ENCODE measurements around the gene RASD2. TPM values are rescaled to one million over a fixed set of nuclear protein-coding genes. Genes with fewer than 3 reads are reported as not detected.
A peak's percentile ranks its signal among the peaks of the same experiment; 100 is the strongest.

Gene RASD2
- total RNA-seq, 2 donors from 2014 or later: 5.8 to 13.0 TPM

- no peak for DNase-seq (ENCODE audit: low spot score)
- intact Hi-C loops (cut with DNase I): no loop called here
These were observed 51.9 kb downstream of the RASD2 start for GRCh38 chr22:35592418-35592967.

DNA sequence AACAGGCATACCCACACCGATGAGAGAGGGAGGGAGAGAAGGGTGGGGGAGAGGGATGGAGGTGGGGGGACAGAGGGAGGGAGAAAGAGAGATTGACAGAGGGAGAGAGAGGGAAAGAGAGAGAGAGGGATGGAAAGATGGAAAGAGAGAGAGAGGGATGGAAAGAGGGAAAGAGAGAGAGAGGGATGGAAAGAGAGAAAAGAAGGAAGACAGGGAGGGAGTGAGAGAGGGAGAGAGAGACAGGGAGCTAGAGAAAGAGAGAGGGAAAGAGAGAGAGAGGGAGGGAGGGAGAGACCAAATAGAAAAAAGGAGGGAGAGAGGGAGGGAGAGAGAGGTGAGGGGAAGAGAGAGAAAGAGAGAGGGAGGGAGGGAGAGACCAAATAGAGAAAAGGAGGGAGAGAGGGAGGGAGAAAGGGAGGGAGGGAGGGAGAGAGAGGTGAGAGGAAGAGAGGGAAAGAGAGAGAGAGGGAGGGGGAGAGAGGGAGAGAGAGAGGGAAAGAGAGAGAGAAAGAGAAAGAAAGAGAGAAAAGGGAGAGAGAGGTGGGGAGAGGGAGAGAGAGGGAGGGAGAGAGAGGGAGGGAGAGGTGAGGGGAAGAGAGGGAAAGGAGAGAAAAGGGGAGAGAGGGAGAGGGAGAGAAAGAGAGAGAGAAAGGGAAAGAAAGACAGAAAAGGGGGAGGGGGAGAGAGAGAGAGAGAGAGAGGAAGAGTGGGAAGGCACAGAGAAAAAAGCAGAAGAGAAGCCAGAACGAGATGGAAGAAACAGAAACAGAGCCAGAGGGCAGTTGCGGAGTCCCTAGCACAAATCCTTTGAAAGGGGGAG is 52.6 kb downstream of the RASD2 start:
- intact Hi-C loops (cut with DNase I): no loop called here
- no peak for DNase-seq (ENCODE audit: low spot score)

- no peak for DNase-seq (ENCODE audit: low spot score)
- intact Hi-C loops (cut with DNase I): no loop called here
These were observed 53.4 kb downstream of the RASD2 start for GRCh38 chr22:35593891-35594470.

DNA sequence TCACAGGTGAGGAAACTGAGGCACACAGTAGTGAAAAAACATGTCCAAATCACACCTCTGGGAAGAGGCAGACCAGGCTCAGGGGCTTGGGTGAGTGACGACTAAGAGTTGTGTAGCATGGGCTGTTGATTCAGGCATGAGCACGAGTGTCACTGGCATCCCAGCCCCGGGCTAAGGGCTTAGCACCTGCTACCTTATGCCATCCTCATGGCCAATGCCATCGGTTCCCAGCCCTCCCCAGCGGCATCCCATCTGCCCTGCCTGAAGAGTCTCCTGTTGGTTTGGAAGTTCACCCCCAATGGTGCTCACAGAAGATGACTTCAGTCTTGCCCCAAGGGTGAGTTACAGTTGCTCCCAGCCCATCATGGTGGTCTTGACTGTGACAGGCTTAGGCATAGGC is 54.1 kb downstream of the RASD2 start:
- no peak for DNase-seq (ENCODE audit: low spot score)
- intact Hi-C loops (cut with DNase I): no loop called here

GRCh38 chr22:35596821-35597220 is 56.2 kb downstream of the RASD2 start:
- intact Hi-C loops (cut with DNase I): no loop called here
- peak; percentile 43 for DNase-seq (ENCODE audit: low spot score)

DNA sequence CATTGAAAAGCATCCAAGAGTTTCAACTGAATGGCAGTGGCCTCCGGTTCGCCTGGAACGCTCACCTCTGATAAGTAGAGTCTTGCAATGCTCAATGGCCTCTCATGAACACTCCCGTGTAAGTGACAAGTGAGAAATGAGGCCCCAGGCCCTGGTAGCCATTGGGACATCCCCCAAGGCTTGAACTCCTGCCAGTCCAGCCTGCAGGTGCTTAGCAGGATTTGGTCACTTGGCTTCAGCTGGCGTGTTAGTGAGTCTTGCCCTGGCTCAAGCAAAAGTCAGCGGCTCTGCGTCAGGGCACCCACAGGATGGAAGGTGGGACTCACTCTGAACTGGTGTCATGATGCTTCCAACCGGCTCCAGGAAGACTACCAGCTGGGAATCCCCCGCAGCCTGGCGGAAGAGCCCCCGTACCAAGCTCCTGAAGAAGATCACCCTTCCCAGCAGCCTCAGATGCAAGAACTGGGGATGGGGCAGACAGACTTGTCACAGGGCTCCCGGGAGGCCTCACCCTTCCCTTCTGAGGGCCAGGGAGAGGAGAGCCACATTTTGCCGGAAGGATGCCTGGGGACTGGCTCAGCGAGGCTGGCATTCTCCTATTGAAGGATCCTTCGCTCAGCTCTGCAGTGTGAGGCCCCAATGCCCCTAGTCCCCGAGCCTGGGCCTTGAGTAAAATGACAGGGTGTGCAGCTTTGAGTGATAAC is 57.2 kb downstream of the RASD2 start:
- DNase-seq (ENCODE audit: low spot score): no peak
- intact Hi-C loops (cut with DNase I): no loop called here

- intact Hi-C loops (cut with DNase I): no loop called here
- no peak for DNase-seq (ENCODE audit: low spot score)
These were observed 57.7 kb downstream of the RASD2 start for GRCh38 chr22:35598396-35598710.

GRCh38 chr22:35599364-35599763 is 58.7 kb downstream of the RASD2 start:
- intact Hi-C loops (cut with DNase I): no loop called here

DNA sequence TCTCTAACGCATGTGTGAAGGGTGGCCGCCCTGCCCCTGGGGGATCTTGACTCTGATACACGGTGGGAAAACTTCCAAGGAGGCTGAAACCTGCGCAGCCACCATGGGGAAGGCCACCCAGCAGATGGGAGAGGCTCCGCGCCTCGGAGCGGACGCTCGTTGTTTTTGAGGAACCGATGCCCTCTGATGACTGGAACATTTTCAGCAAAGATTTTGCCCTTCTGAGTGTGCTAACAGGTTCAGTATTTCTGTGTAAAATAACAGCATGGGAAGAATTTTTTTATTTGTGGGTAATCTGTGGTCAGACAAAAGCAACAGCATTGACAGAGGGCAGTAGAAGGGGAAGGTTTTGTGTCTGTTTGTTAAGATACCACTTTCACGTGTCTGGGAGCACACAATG is 59.8 kb downstream of the RASD2 start:
- no peak for DNase-seq (ENCODE audit: low spot score)
- intact Hi-C loops (cut with DNase I): loop anchor here in 1 of 2 donors (1.0 kb wide), 1 partner anchor 38 kb away; no protein-coding TSS in a partner anchor

More at GRCh38 chr22:35599364-35599763, 58.7 kb downstream of the RASD2 start:
- DNase-seq (ENCODE audit: low spot score): no peak

DNA sequence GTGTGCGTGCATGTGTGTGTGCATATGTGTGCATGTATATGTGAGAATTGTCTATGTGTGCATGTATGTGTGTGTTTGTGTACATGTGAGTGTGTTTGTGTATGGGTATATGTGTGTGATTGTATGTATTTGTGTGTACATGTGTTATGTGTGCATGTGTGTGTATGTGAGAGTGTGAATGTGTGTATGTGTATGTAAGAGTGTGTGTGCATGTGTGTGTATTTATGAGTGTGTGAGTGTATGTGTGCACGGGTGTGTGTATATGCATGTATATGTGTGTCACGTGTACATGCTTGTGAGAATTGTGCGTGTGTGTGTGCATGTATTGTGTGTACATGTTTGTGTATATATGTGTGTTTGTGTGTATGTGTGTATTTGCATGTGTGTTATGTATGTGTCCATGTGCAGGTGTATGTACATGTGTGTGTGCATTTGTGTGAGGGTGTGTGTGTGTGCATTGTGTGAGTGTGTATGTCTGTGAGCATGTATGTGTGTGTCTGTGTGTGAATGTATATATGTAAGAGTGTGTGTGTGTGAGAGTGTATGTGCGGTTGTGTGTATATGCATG is 60.5 kb downstream of the RASD2 start:
- intact Hi-C loops (cut with DNase I): no loop called here
- no peak for DNase-seq (ENCODE audit: low spot score)

GRCh38 chr22:35601743-35602615 is 61.3 kb downstream of the RASD2 start:
- no peak for DNase-seq (ENCODE audit: low spot score)
- intact Hi-C loops (cut with DNase I): no loop called here

Other genes with a start within 250 kb of the RASD2 start
- gene TOM1, start 240.9 kb upstream of the RASD2 start, total RNA-seq: 10 to 100 TPM; 32.1 to 34.0 TPM
- 10 to 100 TPM; 14.4 to 42.4 TPM for gene HMOX1, start 159.7 kb upstream of the RASD2 start, total RNA-seq
- gene MCM5, start 140.7 kb upstream of the RASD2 start, total RNA-seq: 10 to 100 TPM; 15.2 to 17.3 TPM
- 1 to 10 TPM in 1 of 2 donors, not detected in 1; 2.3 TPM for gene MB, start 76.5 kb downstream of the RASD2 start, total RNA-seq
- gene APOL6, start 107.6 kb downstream of the RASD2 start, total RNA-seq: 10 to 100 TPM; 12.6 to 14.6 TPM
- not detected for gene APOL5, start 177.0 kb downstream of the RASD2 start, total RNA-seq

Data from posterior vena cava (tissue), 2 donors.